Peyer's patch (tissue), 4 donors: ENCODE results near the gene IL3.

Experiments used
- POLR2A ChIP-seq, 2 donors: fragments of 450-650 bp; IDR thresholded peaks; one replicate each; pipeline ENCODE4 v1.5.1; 2017; ENCODE audit warnings: antibody characterized with exemption in 2 of 2, mild to moderate bottlenecking in 2 of 2, moderate library complexity in 2 of 2
- TF ChIP-seq, protein P1 (sequence below), 6 experiments: fragments of 450-650 bp in 4 of 6; fragments of 200-600 bp in 2 of 6; sonication (generic) in 1 of 6; IDR thresholded peaks; one replicate each; pipeline ENCODE4 v1.5.1; 2017 to 2019; ENCODE audit warnings: antibody characterized with exemption in 6 of 6, mild to moderate bottlenecking in 3 of 6, moderate library complexity in 1 of 6

DNA sequence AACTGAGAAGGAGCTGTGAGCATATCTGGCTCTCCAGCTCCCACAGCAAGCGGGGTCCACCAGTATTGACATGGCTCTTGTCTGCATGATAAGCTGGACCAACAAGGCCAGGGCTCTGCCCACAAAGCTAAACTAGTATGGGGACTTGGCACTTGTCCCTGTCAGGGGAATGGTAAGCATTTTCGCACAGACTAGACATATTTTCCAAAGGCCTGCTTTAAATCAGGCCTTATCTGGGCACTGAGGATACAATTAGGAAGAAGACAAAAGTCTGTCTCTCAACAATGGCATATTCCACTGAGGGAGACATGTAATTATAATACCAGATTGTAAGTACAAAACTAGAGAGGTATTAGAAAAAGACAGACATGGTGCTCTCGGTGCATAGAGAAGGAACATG is 45.2 kb downstream of the IL3 start:
- TF ChIP-seq, protein P1, sequence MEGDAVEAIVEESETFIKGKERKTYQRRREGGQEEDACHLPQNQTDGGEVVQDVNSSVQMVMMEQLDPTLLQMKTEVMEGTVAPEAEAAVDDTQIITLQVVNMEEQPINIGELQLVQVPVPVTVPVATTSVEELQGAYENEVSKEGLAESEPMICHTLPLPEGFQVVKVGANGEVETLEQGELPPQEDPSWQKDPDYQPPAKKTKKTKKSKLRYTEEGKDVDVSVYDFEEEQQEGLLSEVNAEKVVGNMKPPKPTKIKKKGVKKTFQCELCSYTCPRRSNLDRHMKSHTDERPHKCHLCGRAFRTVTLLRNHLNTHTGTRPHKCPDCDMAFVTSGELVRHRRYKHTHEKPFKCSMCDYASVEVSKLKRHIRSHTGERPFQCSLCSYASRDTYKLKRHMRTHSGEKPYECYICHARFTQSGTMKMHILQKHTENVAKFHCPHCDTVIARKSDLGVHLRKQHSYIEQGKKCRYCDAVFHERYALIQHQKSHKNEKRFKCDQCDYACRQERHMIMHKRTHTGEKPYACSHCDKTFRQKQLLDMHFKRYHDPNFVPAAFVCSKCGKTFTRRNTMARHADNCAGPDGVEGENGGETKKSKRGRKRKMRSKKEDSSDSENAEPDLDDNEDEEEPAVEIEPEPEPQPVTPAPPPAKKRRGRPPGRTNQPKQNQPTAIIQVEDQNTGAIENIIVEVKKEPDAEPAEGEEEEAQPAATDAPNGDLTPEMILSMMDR (IDR thresholded peaks at IDR 0.05) = no peak
- no peak for TF ChIP-seq POLR2A (IDR thresholded peaks at IDR 0.05)
